ENCODE results near the gene ATG5.

Gene ATG5

DNA sequence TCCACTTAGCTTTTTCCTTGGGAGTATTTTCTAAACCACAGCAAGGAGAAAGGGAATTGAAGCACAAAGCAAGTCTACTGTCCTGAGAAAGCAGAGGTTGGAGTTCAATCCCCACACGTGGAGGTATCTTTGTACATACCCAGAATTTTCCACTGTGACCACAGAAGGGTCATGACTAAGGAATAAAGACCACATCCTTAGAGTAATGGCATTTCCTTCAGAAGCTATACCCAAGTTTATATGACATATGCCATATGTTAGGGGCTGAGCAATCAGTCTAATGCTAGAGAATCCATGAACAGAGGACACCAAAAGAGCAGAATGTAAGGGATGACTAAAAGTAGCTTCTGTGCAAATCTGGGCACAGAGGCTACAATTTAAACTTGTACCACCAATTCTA is 46.4 kb downstream of the ATG5 start:
- Histone ChIP-seq H2BK5ac (ENCODE audit: low read depth, low read length, poor library complexity) (no peak overlapping the region), H2BK120ac (ENCODE audit: insufficient read depth, low read length, poor library complexity) (no peak overlapping the region), H3K9ac (ENCODE audit: low read length) (no peak overlapping the region), H3K9me3 (ENCODE audit: insufficient read depth, low read depth, low read length) (no peaks in the 10 kb centered on the region), H3K14ac (ENCODE audit: low read length) (no peak overlapping the region), H3K79me1 (ENCODE audit: low read length) (no peaks in the 10 kb centered on the region), H2BK12ac (ENCODE audit: low read length) (no peak overlapping the region), H4K8ac (ENCODE audit: low read depth, low read length) (no peak overlapping the region), H2AK5ac (ENCODE audit: low read length) (no peak overlapping the region), H3K4me1 (ENCODE audit: control insufficient read depth in 1 of 2, insufficient read depth in 2 of 2, low read length in 2 of 2) (no peaks in the 10 kb centered on the region), H3K23ac (ENCODE audit: low read length) (no peak overlapping the region), H4K12ac (ENCODE audit: low read depth, low read length) (no peak overlapping the region), H3K27ac (ENCODE audit: low read depth, low read length) (no peak overlapping the region), H3K4me3 (ENCODE audit: low read depth, low read length) (no peak overlapping the region), H3K27me3 (ENCODE audit: insufficient read depth, low read length) (no peaks in the 10 kb centered on the region), H3K4ac (ENCODE audit: low read depth, low read length) (no peak overlapping the region), H3K4me2 (ENCODE audit: low read length) (no peak overlapping the region), H4K91ac (ENCODE audit: low read depth, low read length) (no peak overlapping the region), H3K79me2 (ENCODE audit: control insufficient read depth, insufficient read depth, low read length, poor library complexity) (no peaks in the 10 kb centered on the region), H2AFZ (ENCODE audit: insufficient read depth, low read length, poor library complexity) (no peak overlapping the region), H3K36me3 (ENCODE audit: control insufficient read depth in 1 of 2, insufficient read depth in 2 of 2, low read length in 2 of 2) (peaks cover 2% of the 10 kb centered on the region in 2 experiments), H3K18ac (ENCODE audit: low read length) (no peak overlapping the region)
- DNase-seq, result no peak
- WGBS (ENCODE audit: extremely low coverage, insufficient coverage, insufficient read length), result no CpG with 5 or more reads among the region's 1 CpG

DNA sequence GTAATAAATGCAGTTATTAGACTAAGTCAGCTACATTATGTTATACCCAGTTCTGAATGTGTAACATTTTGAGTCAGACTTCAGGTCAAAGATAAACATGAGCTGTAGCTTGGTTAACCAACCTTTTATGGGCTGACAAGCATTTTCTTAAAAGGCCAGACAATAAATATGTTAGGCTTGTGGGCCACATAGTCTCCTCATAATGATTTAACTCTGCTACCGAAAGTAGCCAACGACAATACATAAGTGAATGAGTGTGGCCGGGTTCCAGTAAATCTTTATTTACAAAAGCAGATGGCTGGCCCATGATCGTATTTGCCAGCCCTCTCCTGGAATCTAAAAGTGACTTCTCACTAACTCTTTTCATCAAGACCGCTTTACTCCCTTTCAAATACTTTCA is 49.9 kb downstream of the ATG5 start:
- H4K12ac ChIP-seq (ENCODE audit: low read depth, low read length), result no peak overlapping the region
- no peak overlapping the region for H3K4me2 ChIP-seq (ENCODE audit: low read length)
- no peak overlapping the region for H3K9ac ChIP-seq (ENCODE audit: low read length)
- no peak overlapping the region for H3K14ac ChIP-seq (ENCODE audit: low read length)
- H3K23ac ChIP-seq (ENCODE audit: low read length), result no peak overlapping the region
- H3K36me3 ChIP-seq (ENCODE audit: control insufficient read depth in 1 of 2, insufficient read depth in 2 of 2, low read length in 2 of 2), result peaks cover 0 to 3% of the 10 kb centered on the region in 2 experiments
- no peak for DNase-seq
- WGBS (ENCODE audit: extremely low coverage, insufficient coverage, insufficient read length), result no CpG with 5 or more reads among the region's 5 CpGs
- no peak overlapping the region for H3K4me3 ChIP-seq (ENCODE audit: low read depth, low read length)
- no peaks in the 10 kb centered on the region for H3K9me3 ChIP-seq (ENCODE audit: insufficient read depth, low read depth, low read length)
- no peak overlapping the region for H2AK5ac ChIP-seq (ENCODE audit: low read length)
- no peaks in the 10 kb centered on the region for H3K79me1 ChIP-seq (ENCODE audit: low read length)
- H4K8ac ChIP-seq (ENCODE audit: low read depth, low read length), result no peak overlapping the region
- H3K79me2 ChIP-seq (ENCODE audit: control insufficient read depth, insufficient read depth, low read length, poor library complexity), result no peaks in the 10 kb centered on the region
- H2BK12ac ChIP-seq (ENCODE audit: low read length), result no peak overlapping the region
- H3K4ac ChIP-seq (ENCODE audit: low read depth, low read length), result no peak overlapping the region
- H3K4me1 ChIP-seq (ENCODE audit: control insufficient read depth in 1 of 2, insufficient read depth in 2 of 2, low read length in 2 of 2), result no peaks in the 10 kb centered on the region
- no peak overlapping the region for H2AFZ ChIP-seq (ENCODE audit: insufficient read depth, low read length, poor library complexity)
- H4K91ac ChIP-seq (ENCODE audit: low read depth, low read length), result no peak overlapping the region
- H3K18ac ChIP-seq (ENCODE audit: low read length), result no peak overlapping the region
- no peak overlapping the region for H2BK120ac ChIP-seq (ENCODE audit: insufficient read depth, low read length, poor library complexity)
- H2BK5ac ChIP-seq (ENCODE audit: low read depth, low read length, poor library complexity), result no peak overlapping the region
- H3K27me3 ChIP-seq (ENCODE audit: insufficient read depth, low read length), result no peaks in the 10 kb centered on the region
- no peak overlapping the region for H3K27ac ChIP-seq (ENCODE audit: low read depth, low read length)

GRCh38 chr6:106273087-106273486 is 52.5 kb downstream of the ATG5 start:
- no peak overlapping the region for H3K4me2 ChIP-seq (ENCODE audit: low read length)
- H3K9ac ChIP-seq (ENCODE audit: low read length), result no peak overlapping the region
- H3K4me3 ChIP-seq (ENCODE audit: low read depth, low read length), result no peak overlapping the region
- no peak overlapping the region for H2AFZ ChIP-seq (ENCODE audit: insufficient read depth, low read length, poor library complexity)
- H3K79me2 ChIP-seq (ENCODE audit: control insufficient read depth, insufficient read depth, low read length, poor library complexity), result no peaks in the 10 kb centered on the region
- no peak overlapping the region for H4K8ac ChIP-seq (ENCODE audit: low read depth, low read length)
- H4K12ac ChIP-seq (ENCODE audit: low read depth, low read length), result no peak overlapping the region
- no peaks in the 10 kb centered on the region for H3K27me3 ChIP-seq (ENCODE audit: insufficient read depth, low read length)
- no peak overlapping the region for H2BK120ac ChIP-seq (ENCODE audit: insufficient read depth, low read length, poor library complexity)
- no peak overlapping the region for H3K18ac ChIP-seq (ENCODE audit: low read length)
- no peak overlapping the region for H2BK12ac ChIP-seq (ENCODE audit: low read length)
- DNase-seq, result no peak
- H2AK5ac ChIP-seq (ENCODE audit: low read length), result no peak overlapping the region
- no peak overlapping the region for H4K91ac ChIP-seq (ENCODE audit: low read depth, low read length)
- H3K4ac ChIP-seq (ENCODE audit: low read depth, low read length), result no peak overlapping the region
- H3K4me1 ChIP-seq (ENCODE audit: control insufficient read depth in 1 of 2, insufficient read depth in 2 of 2, low read length in 2 of 2), result no peaks in the 10 kb centered on the region
- H3K36me3 ChIP-seq (ENCODE audit: control insufficient read depth in 1 of 2, insufficient read depth in 2 of 2, low read length in 2 of 2), result peaks cover 2 to 3% of the 10 kb centered on the region in 2 experiments
- no peak overlapping the region for H3K23ac ChIP-seq (ENCODE audit: low read length)
- H3K14ac ChIP-seq (ENCODE audit: low read length), result no peak overlapping the region
- H2BK5ac ChIP-seq (ENCODE audit: low read depth, low read length, poor library complexity), result no peak overlapping the region
- H3K9me3 ChIP-seq (ENCODE audit: insufficient read depth, low read depth, low read length), result no peaks in the 10 kb centered on the region
- WGBS (ENCODE audit: extremely low coverage, insufficient coverage, insufficient read length), result no CpG with 5 or more reads among the region's 1 CpG
- H3K27ac ChIP-seq (ENCODE audit: low read depth, low read length), result no peak overlapping the region
- no peaks in the 10 kb centered on the region for H3K79me1 ChIP-seq (ENCODE audit: low read length)

GRCh38 chr6:106272287-106272686 is 53.3 kb downstream of the ATG5 start:
- Histone ChIP-seq H3K36me3 (ENCODE audit: control insufficient read depth in 1 of 2, insufficient read depth in 2 of 2, low read length in 2 of 2) (peaks cover 1 to 2% of the 10 kb centered on the region in 2 experiments), H3K4me3 (ENCODE audit: low read depth, low read length) (no peak overlapping the region), H3K18ac (ENCODE audit: low read length) (peak overlapping the region; percentile 65), H3K23ac (ENCODE audit: low read length) (no peak overlapping the region), H2AK5ac (ENCODE audit: low read length) (no peak overlapping the region), H3K27me3 (ENCODE audit: insufficient read depth, low read length) (no peaks in the 10 kb centered on the region), H4K12ac (ENCODE audit: low read depth, low read length) (no peak overlapping the region), H4K8ac (ENCODE audit: low read depth, low read length) (peak overlapping the region; percentile 38), H3K9me3 (ENCODE audit: insufficient read depth, low read depth, low read length) (no peaks in the 10 kb centered on the region), H3K14ac (ENCODE audit: low read length) (no peak overlapping the region), H3K79me1 (ENCODE audit: low read length) (no peaks in the 10 kb centered on the region), H3K4me2 (ENCODE audit: low read length) (no peak overlapping the region), H4K91ac (ENCODE audit: low read depth, low read length) (no peak overlapping the region), H2AFZ (ENCODE audit: insufficient read depth, low read length, poor library complexity) (no peak overlapping the region), H3K9ac (ENCODE audit: low read length) (no peak overlapping the region), H2BK5ac (ENCODE audit: low read depth, low read length, poor library complexity) (no peak overlapping the region), H2BK120ac (ENCODE audit: insufficient read depth, low read length, poor library complexity) (no peak overlapping the region), H3K79me2 (ENCODE audit: control insufficient read depth, insufficient read depth, low read length, poor library complexity) (no peaks in the 10 kb centered on the region), H3K4me1 (ENCODE audit: control insufficient read depth in 1 of 2, insufficient read depth in 2 of 2, low read length in 2 of 2) (no peaks in the 10 kb centered on the region), H2BK12ac (ENCODE audit: low read length) (no peak overlapping the region), H3K27ac (ENCODE audit: low read depth, low read length) (no peak overlapping the region), H3K4ac (ENCODE audit: low read depth, low read length) (no peak overlapping the region)
- no CpG with 5 or more reads among the region's 4 CpGs for WGBS (ENCODE audit: extremely low coverage, insufficient coverage, insufficient read length)
- DNase-seq, result no peak

Measured in trophoblast cell (in vitro differentiated cells and primary cell).